NCI-H345 treated with DMSO at 0.1 percent for 48 hours (cell line): ENCODE data around the gene CDC42SE2.
"Not testable (repeated sequence)": the region's sequence is repeated elsewhere in the genome, so short reads cannot be mapped to it uniquely, and the experiment has no call there.

Experiments
- DNase-seq: peaks from one replicate; lab custom pipeline; 2025; ENCODE audit not compliant: unreplicated experiment; lab: John Stamatoyannopoulos, UW

CDC42SE2 gene

GRCh38 chr5:131318455-131318854 lies 54.6 kb downstream of the CDC42SE2 start:
- no peak for DNase-seq

- no peak for DNase-seq
Observed at GRCh38 chr5:131321066-131321465, 57.2 kb downstream of the CDC42SE2 start.

GRCh38 chr5:131322926-131323325 lies 59.1 kb downstream of the CDC42SE2 start:
- no peak for DNase-seq

GRCh38 chr5:131323378-131323777 lies 59.5 kb downstream of the CDC42SE2 start:
- DNase-seq = no peak

GRCh38 chr5:131324303-131324702 lies 60.5 kb downstream of the CDC42SE2 start:
- no peak for DNase-seq

GRCh38 chr5:131328536-131329285 lies 64.9 kb downstream of the CDC42SE2 start:
- DNase-seq = no peak

- DNase-seq = no peak
Observed at GRCh38 chr5:131329286-131329560, 65.4 kb downstream of the CDC42SE2 start.

- no peak for DNase-seq
Observed at GRCh38 chr5:131330031-131330430, 66.2 kb downstream of the CDC42SE2 start.

GRCh38 chr5:131335756-131336155 lies 71.9 kb downstream of the CDC42SE2 start:
- DNase-seq = not testable (repeated sequence)

- not testable (repeated sequence) for DNase-seq
Observed at GRCh38 chr5:131336801-131337200, 72.9 kb downstream of the CDC42SE2 start.

- not testable (repeated sequence) for DNase-seq
Observed at GRCh38 chr5:131337240-131338050, 73.6 kb downstream of the CDC42SE2 start.

- no peak for DNase-seq
Observed at GRCh38 chr5:131338051-131338453, 74.2 kb downstream of the CDC42SE2 start.

GRCh38 chr5:131344288-131344687 lies 80.4 kb downstream of the CDC42SE2 start:
- not testable (repeated sequence) for DNase-seq

- not testable (repeated sequence) for DNase-seq
Observed at GRCh38 chr5:131346204-131346603, 82.4 kb downstream of the CDC42SE2 start.

GRCh38 chr5:131353991-131354390 lies 90.1 kb downstream of the CDC42SE2 start:
- no peak for DNase-seq

GRCh38 chr5:131355971-131356528 lies 92.2 kb downstream of the CDC42SE2 start:
- DNase-seq = no peak

- DNase-seq = no peak
Observed at GRCh38 chr5:131356619-131357018, 92.8 kb downstream of the CDC42SE2 start.

GRCh38 chr5:131357739-131358561 lies 94.1 kb downstream of the CDC42SE2 start:
- no peak for DNase-seq

GRCh38 chr5:131361677-131362315 lies 97.9 kb downstream of the CDC42SE2 start:
- DNase-seq = no peak

- DNase-seq = no peak
Observed at GRCh38 chr5:131363811-131364506, 100.1 kb downstream of the CDC42SE2 start.
